Fibroblast of the aortic adventitia (primary cell): ENCODE results near the gene PADI1. TPM values are rescaled to one million over a fixed set of nuclear protein-coding genes. Genes with fewer than 3 reads are reported as not detected.

Source experiments
- DNase-seq: peaks from one replicate; pipeline ENCODE4 v3.0.0-alpha.2; 2010; ENCODE audit warnings: low read depth
- H3K4me3 ChIP-seq: 2 replicates; pipeline ENCODE4 v1.5.1; 2011; ENCODE audit warnings: low read depth, mild to moderate bottlenecking, control low read depth, low read length, moderate library complexity
- total RNA-seq: library from RNA; depleted of rRNA; stranded (reverse); fragments of >200 nt; gene quantifications from 2 replicates; pipeline ENCODE4 v1.2.3, GENCODE V29; 2012; ENCODE audit warnings: low replicate concordance
- TF ChIP-seq, protein P1 (sequence below): IDR thresholded peaks from 2 replicates; pipeline ENCODE4 v1.5.1; 2011; ENCODE audit warnings: mild to moderate bottlenecking, low read length, control low read depth, inconsistent platforms; ENCODE audit not compliant: insufficient read depth

The PADI1 gene
- total RNA-seq, 1 donor = 0.09 TPM

DNA sequence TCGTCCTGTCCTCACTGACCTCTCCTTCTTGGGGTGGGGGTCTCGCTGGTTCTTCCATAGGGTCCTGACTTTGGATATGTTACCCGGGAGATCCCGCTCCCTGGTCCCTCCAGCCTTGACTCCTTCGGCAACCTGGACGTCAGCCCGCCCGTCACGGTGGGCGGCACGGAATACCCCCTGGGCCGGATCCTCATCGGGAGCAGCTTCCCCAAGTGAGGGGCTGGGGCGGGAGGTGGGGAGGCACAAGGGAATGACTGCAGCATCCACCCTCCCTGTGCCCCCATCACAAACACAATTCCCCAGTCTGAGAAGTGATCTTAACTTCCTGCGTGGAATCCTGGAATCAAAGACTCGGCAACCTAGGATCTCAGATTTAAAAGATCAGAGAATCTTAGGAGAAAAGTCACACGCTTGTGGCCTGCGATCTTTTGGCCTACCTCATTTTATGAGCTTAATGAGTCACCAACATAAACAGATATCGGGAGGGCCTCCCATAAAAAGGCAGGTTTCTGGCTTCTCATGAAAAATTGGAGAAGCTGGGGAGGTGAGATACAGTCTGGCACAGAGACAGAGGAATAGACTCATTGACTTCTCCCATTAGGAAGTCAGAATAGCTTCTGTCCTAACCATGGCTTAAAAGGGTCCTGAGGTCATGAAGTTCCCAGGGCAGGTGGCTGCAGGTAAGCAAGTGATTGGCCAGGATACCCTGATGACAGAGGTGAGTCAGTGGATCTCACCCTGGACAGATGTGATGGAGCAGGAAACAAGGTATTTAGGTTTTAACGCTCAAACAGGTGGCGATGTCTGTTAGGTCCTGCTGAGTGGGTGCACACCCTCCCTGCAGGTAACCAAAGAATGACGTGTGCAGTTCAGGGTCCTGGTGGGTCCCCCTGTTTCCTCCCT, 28.1 kb downstream of the PADI1 start:
- peak; percentile 86 for DNase-seq
- H3K4me3 ChIP-seq = no peak overlapping the region
- TF ChIP-seq, protein P1, sequence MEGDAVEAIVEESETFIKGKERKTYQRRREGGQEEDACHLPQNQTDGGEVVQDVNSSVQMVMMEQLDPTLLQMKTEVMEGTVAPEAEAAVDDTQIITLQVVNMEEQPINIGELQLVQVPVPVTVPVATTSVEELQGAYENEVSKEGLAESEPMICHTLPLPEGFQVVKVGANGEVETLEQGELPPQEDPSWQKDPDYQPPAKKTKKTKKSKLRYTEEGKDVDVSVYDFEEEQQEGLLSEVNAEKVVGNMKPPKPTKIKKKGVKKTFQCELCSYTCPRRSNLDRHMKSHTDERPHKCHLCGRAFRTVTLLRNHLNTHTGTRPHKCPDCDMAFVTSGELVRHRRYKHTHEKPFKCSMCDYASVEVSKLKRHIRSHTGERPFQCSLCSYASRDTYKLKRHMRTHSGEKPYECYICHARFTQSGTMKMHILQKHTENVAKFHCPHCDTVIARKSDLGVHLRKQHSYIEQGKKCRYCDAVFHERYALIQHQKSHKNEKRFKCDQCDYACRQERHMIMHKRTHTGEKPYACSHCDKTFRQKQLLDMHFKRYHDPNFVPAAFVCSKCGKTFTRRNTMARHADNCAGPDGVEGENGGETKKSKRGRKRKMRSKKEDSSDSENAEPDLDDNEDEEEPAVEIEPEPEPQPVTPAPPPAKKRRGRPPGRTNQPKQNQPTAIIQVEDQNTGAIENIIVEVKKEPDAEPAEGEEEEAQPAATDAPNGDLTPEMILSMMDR = no peak

DNA sequence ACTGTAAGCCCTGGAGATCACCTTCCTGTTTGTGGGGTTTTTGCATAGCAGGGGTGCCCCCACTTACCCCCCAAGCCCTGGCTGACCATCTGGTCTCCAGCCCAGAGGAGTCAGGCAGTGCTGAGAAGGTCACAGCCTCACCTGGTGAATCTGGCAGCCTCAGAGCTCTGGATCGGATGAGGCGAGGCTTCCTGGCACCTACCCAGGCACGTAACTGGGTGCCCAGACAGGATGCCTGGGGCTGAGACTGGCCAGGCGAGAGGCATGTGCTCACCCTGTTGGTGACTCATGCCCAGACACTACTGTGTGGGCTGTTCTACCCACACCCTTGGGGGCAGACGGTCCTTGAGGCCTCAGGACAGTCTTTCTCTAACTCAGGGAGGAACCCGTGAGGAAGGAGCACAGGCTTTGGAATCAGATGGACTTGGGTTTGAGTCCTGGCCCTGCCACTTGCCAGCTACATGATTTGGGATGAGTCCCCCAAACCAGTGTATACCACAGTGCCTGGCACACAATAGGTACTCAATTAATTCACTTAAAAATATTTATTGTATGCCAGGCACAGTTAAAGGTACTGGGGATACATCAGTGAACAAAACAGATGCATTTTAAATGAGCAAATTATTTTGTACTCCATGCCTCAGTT, 28.9 kb downstream of the PADI1 start:
- no peak overlapping the region for H3K4me3 ChIP-seq
- peak; percentile 94 for DNase-seq
- TF ChIP-seq, protein P1 = no peak

DNA sequence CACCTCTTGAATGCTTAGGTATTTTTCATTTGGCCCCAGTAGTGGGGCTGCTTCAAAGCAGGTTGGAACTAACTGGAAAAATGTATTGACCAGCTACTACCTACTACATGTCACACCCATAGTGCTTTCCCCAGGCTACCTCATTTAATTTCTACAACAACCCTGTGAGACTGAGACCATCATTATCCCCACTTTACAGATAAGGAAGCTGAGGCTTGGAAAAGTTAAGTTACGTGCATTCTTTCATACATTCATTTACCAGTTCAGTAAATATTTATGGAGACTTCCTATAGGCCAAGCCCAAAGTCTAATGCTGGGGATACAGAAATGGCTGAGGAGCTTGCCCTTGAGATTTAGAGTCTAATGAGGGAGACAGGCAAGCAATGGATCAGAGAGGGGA, 29.5 kb downstream of the PADI1 start:
- TF ChIP-seq, protein P1 = no peak

DNA sequence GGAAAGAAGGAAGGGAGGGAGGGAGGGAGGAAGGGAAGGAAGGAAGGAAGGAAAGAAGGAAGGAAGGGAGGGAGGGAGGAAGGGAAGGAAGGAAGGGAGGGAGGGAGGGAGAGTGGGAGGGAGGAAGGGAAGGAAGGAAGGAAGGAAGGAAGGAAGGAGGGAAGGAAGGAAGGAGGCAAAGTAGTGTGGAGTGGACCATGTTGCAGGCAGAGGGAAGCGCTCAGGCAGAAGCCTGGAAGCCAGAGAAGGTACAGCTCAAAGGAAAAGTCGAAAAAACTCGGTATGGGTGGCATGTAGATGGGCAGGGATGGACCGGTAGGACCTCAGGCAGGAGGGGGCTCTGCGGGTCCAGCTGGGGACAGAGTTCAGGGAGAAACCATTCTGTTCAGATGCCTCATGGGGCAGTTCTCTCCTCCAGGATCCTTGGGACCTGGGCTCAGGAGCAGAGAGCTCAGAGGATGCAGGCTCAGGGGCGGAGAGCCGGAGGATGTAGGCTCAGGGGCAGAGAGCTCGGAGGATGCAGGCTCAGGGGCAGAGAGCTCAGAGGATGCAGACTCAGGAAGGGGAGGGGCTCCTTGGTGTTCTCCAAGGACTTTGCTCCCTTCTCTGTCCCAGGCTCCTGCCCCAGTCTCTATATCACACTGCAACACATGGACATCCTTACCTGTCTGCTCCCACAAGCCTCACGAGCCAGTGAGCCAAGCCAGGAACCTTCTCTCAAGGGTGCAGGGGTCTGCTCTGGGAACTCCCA, 30.4 kb downstream of the PADI1 start:
- TF ChIP-seq, protein P1 = no peak
- DNase-seq = no peak
- no peak overlapping the region for H3K4me3 ChIP-seq

More for the DNA sequence above, 29.5 kb downstream of the PADI1 start:
- H3K4me3 ChIP-seq = no peak overlapping the region
- no peak for DNase-seq

DNA sequence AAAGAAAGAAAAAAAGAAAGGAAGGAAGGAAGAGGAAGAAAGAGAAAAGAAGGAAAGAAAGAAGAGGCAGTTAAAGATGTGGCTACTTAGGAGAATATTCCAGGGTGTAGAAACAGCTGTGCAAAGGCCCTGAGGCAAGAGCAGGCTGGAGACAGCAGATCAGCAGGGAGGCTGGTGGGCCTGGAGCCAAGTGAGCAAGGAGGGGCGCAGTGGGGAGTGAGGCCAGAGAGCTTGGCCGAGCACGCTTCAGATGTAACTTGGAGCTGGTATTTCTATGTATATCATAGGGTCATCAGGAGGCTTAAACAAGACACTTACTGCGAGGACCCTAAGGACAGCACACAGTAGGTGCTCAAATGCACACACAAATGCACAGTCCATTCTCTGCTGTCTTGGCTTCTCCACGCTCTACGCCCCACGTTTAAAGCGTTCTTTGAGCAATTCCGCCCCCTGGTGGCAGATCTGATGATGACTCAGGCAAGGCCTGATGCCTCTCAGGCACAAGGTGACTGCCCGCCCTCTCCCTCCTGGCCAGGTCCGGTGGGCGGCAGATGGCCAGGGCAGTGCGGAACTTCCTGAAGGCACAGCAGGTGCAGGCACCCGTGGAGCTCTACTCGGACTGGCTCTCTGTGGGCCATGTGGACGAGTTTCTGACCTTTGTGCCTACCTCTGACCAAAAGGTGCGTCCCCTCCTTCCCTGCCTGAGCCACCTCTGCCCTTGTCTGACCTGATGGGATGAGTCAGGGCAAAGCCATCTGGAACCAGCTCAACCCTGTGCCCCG, 32.0 kb downstream of the PADI1 start:
- no peak overlapping the region for H3K4me3 ChIP-seq
- TF ChIP-seq, protein P1 = peak; percentile 83
- DNase-seq = peak; percentile 86

DNA sequence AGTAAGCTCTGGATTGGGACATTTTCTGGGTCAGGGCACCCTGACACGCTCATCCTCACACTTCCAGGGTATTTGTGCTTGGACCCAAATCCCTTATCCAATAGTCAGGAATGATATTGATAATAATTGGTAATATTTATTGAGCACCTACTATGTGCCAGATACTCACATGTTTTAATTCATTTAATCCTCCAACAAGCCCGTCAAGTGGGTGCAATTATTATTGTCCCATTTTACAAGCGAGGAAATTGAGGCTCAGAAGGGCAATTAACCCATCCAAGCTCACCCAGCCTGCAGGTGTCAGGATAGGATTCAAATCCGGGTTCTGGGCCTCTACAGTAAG, 32.6 kb downstream of the PADI1 start:
- TF ChIP-seq, protein P1 = no peak
- H3K4me3 ChIP-seq = no peak overlapping the region
- DNase-seq = no peak
